Right kidney (tissue), 1 donor: ENCODE data around the gene PDSS2.

Experiments
- DNase-seq: peaks from one replicate; pipeline ENCODE4 v3.0.0-alpha.2; 2016

Gene PDSS2

DNA sequence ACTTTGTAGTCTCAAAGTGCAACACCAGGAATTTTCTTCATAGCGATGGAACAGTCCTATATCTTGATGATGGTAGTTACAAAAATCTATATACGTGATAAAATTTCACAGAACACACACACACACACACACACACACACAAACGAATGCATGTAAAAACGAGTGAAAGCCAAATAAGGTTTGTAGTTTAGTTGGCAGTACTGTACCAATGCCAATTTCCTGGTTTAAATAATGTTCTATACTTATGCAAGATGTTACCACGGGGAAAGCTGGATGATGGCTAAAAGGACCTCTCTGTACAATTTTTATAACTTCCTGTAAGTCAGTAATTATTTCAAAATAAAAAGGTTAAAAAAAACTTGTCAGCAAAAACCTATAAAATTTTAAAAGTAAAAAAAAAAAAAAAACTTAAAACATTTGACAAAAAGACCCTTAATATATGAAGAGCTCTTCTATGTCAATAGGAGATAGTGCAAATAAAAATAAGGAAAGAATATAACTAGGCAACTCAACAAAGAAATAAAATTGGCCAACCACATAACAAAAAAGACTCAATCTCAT, 37.6 kb downstream of the PDSS2 start:
- no peak for DNase-seq

DNA sequence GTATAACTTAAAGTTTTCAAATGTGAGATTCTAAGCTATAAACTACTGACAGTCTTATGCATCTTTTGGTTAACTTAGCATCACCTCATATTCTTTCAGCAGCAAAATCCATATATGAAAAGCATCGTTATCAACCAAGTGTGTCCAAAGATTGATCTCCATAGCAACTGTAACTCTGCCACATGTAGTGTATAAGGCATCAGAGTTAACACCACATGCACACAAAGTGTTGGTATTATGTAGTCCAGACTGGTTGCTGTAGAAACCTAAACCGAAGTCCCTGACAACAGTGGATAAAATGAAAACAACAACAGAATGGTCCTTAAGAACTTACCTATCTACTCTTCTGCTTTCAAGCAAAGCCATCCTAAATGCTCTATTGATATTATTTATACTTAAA, 39.6 kb downstream of the PDSS2 start:
- no peak for DNase-seq

GRCh38 chr6:107418118-107418517, 41.2 kb downstream of the PDSS2 start:
- no peak for DNase-seq

DNA sequence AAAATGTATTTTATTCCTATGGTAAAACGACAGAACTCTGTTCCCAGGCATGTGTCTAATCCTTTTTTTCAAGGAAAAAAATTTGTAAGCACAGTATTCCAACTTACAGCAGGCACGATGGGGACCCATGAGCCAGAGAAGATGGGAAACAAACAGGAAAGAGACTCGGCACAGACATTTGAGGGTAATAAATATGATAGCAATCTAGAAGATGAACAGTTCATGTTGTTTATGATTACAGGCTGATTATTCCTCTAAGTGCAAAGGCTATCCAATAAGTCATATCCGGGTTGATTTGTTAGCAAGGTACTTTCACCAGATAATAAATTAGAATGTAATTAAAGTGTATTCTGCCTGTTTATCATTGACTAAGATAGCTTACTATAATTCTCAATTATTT, 43.2 kb downstream of the PDSS2 start:
- DNase-seq = no peak

DNA sequence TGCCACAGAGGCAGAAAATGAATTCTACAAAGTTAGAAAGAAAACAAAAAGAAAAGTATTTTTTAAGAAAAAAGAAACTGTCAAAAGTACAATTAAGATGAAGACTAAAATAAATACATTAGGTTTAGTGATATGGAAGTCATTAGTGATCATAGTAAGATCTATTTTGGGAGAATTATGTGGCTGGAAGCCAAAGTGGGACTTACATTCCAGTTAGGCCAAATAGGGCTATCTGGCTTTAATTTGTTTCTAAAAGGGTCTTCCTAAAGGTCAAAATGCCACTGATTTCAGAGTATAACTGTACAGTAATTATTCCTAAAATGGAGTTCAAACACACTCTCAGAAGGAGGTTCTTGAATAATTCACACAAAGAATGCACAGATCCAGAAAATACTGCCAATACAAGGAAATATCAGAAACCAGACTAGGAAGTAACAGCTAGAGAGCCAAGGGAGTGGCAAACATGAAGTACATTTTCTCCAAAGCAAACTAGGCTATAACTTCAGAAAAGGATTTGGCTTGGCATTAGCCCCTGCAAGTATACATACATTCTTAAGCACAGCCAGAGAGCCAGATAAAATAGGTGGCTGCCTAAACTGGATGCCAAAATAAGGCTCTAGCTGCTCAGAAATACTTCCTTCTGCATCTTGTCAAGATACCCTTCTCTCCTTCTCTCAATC, 45.3 kb downstream of the PDSS2 start:
- no peak for DNase-seq

GRCh38 chr6:107411161-107411560, 48.2 kb downstream of the PDSS2 start:
- no peak for DNase-seq

DNA sequence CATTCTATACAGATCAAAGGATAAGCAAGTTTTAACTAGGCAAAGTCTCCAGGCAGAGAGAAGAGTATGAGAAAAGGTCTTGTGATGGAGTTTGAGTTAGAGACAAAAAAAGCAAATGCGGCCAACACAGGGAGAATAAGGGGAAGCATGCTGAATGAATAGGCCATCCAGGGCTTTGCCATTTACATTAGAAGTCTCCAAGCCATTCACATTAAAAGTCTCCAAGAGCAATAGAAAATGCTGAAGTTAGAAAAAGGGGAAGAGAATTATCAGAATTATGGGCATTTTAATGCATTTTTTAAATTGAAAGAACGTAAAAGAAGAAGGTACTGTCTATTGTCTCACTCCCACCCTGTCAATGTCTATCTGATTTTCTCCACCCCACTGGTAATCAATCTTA, 49.4 kb downstream of the PDSS2 start:
- no peak for DNase-seq

DNA sequence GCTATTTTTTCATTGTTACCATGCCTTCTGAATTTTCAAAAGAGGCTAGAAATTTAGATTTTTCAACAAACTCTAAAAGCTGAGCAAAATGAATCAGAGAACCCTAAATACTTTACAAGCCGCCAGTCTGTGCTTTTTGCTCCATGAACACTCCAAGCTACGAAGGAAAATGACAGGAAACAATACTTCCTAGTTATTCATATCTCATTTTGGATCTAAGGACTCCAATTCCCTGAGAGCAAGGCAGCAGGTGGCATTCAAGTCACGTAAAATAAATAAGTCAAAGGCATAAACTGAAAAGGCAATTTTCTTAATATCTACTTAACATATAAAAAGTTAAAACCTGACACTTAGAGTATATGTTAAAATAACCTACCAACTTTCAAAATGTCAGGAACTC, 50.6 kb downstream of the PDSS2 start:
- no peak for DNase-seq

- DNase-seq = no peak
These were observed 54.4 kb downstream of the PDSS2 start for GRCh38 chr6:107405002-107405401.

- DNase-seq = no peak
These were observed 56.8 kb downstream of the PDSS2 start for GRCh38 chr6:107402533-107402932.

DNA sequence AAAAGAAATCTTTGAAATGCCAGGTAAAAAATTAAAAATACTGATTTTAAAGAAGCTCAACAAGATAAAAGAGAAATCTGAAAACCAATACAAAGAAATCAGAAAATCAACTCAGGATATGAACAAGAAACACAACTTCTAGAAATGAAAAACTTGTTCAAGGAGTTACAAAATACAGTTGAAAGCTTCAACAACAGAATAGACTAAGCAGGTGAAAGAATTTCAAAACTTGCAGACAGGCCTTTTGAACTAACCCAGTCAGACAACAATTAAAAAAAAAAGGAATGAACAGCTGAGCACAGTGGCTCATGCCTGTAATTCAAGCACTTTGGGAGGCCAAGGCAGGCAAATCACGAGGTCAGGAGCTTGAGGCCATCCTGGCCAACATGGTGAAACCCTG, 57.8 kb downstream of the PDSS2 start:
- DNase-seq = no peak

DNA sequence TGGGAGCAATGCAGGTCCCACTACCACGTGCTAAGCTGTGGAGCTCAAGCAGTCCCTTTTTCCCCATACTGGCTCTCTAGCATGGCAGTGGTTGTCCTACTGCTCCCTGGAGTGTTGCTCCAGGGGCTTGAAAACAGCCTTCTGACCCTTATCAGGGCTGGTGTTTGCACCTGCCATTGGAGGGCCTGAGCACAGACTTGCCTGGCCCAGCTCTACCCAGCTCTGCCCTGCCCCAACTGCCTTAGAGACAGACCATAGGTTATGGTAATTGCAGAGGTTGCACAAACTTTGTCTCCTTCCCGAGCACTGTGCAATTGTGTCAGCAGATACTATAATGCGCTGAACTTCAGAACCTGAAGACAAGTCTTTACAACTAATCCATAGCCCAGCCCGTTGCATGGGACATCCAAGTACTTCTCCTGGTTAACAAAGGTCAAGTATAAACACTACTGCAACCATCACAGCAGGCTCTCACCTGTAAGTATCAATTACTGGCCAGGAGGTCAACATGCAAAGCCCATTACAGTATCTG, 58.7 kb downstream of the PDSS2 start:
- DNase-seq = no peak

DNA sequence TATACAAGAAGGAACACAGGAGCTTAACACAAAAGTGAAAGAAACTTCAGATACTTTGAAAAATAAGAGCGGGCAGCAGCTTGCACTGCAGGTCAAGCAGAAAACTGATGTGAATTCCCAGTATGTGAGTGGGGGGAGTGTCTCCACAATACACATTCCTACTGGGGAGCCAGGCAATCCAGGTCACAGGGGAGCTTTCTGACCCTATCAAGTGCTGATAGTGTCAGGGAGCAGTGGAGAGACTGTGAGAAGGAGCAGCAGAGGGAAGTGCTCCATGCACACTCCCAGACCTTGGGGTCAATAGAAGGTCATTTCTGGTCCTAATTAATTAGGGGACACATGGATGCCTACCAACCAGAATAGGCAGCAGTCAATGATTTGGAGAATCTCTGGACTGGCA, 59.4 kb downstream of the PDSS2 start:
- DNase-seq = no peak

DNA sequence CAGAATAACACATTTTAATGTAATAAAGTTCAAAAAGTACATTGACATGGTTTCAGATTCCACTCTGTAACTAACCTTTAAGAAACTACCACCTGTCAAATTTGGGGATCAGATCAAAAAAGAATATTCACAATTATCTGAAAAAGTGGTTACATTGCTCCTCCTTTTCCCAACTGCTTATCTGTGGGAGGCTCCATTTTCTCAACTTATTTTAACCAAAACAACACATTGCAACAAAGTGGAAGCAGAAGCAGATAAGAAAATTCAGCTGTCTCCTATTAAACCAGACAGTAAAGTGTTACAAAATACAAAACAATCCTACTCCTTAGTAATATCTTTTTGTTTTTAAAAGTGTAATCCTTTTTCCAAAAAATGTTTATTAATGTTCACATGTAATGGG, 61.4 kb downstream of the PDSS2 start:
- DNase-seq = no peak

DNA sequence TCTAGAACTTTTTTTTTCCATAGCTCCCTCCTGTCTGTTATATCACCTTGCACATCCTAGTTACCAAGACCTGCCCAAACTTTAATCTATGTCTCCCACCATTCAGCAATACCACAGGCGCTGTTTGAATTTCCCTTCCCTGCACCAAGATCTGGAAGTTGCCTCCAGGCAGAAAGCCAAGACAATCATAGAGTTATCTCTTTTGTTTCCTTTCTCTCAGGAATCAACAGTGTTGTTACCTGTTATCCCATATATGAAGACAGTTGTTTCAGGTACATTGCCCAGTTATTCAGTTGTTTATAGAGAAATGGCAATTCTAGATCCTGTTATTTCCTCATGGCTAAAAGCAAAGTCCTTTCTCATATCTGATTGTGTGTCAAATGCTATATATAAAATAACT, 63.2 kb downstream of the PDSS2 start:
- DNase-seq = no peak

GRCh38 chr6:107392069-107392468, 67.3 kb downstream of the PDSS2 start:
- DNase-seq = no peak

DNA sequence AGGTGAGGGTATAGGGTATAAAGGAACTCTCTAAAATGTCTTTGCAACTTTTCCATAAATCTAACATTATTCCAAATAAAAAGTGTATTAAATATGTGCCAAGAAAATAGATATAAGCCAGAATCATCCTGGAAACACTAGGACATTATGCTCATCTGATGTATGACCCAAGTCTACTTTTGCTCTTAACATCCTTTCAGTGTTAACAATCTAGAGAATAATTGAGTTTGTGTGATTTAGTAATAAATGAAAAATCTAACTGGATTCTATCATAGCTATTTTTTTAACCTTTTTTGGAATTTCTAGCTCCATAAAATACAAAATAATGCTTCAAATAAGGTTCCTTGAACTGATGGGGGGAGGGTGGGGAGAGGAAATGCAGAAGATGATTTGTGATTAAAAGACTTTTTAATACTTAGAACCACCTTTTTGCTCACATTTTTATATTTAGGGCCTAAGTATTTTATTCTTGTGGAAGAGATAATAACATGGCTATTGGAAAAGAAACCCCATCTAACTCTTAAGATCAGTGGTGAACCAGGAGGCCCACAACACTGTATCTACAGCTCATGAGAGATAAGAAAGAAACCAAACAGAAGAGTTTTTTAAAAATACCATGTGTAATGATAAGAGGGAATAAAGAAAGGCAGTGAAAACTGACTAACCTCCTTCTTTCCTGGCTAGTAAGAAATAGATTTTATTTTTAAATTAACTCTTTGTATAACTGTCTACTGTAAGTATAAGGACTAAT, 68.5 kb downstream of the PDSS2 start:
- no peak for DNase-seq

DNA sequence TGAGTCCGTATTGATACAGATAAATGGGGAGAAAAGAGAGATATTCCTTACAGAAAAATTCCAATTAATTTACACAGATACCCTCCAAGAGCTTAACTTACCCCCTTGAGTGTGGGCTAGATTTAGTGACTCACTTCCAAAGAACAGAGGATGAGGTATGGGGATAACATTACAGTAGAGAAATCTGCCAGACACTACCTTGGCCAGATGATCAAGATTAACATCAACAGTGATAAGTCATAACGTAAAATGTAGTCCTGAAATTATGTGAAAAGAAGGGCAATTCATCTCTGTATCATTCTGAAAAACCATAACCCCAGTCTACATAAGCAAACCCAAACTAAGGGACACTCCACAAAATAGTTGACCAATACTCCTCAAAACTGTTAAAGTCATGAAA, 69.3 kb downstream of the PDSS2 start:
- no peak for DNase-seq

- no peak for DNase-seq
These were observed 72.5 kb downstream of the PDSS2 start for GRCh38 chr6:107386904-107387303.

DNA sequence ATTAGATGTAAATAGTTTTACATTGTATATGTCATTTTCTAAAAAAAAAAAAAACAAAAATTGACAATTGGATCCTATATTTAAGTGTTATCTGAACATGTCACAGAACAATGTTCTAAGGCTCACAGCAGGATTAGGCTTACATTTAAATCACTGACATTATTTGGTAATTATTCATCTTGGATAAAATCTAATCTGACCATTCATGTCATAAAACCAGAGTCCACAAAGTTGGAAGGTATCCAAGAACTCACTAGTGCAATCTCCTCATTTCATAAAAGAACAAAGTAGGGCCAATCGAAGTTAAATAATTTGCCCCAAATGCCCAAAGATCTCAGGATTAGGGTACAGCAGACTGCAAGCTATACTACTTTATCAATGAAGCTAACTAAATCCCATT, 73.0 kb downstream of the PDSS2 start:
- DNase-seq = no peak

- DNase-seq = no peak
These were observed 75.7 kb downstream of the PDSS2 start for GRCh38 chr6:107383705-107384104.

- no peak for DNase-seq
These were observed 85.1 kb downstream of the PDSS2 start for GRCh38 chr6:107374264-107374663.

DNA sequence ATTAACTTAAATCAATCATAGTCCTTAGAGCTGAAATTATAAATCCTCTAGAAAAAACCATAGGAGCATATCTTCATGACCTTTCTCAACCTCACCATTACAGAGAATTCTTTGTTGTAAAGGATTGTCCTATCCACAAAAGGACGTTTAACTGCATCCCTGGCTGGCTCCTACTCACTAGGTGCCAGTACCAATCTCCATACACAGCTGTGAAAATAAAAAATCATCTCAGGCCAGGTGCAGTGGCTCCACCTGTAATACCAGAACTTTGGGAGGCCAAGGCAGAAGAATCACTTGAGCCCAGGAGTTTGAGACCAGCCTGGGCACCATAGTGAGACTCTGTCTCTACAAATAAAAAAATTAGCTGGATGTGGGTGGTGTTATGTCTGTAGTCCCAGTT, 89.9 kb downstream of the PDSS2 start:
- no peak for DNase-seq

GRCh38 chr6:107368471-107368870, 90.9 kb downstream of the PDSS2 start:
- DNase-seq = no peak
